Activated T-helper 17 cell treated with anti-CD3 and anti-CD28 coated beads, Interleukin-2, amount 50 U/mL, for 72 hours (primary cell): ENCODE measurements around the gene CPS1. TPM values are rescaled to one million over a fixed set of nuclear protein-coding genes. Genes with fewer than 3 reads are reported as not detected.

ENCODE experiments used
- ATAC-seq: fragments of 150-1000 bp; cut with Tn5 transposase; replicated peaks from 2 replicates; pipeline ENCODE4 v1.10.0; 2021; ENCODE audit warnings: mild to moderate bottlenecking, moderate library complexity
- H3K27ac Mint-ChIP-seq: one replicate; pipeline ENCODE4 v1.8.0; 2022; ENCODE audit warnings: mixed read lengths
- H3K27me3 Mint-ChIP-seq: one replicate; pipeline ENCODE4 v1.8.0; 2022; ENCODE audit warnings: mixed read lengths
- H3K36me3 Mint-ChIP-seq: one replicate; pipeline ENCODE4 v1.8.0; 2022; ENCODE audit warnings: low read depth, mild to moderate bottlenecking, mixed read lengths
- H3K4me1 Mint-ChIP-seq: one replicate; pipeline ENCODE4 v1.8.0; 2022; ENCODE audit warnings: mixed read lengths
- H3K4me3 Mint-ChIP-seq: one replicate; pipeline ENCODE4 v1.8.0; 2022; ENCODE audit warnings: mild to moderate bottlenecking, mixed read lengths
- H3K9me3 Mint-ChIP-seq: one replicate; pipeline ENCODE4 v1.8.0; 2022; ENCODE audit warnings: mixed read lengths
- total RNA-seq, 2 donors: library from RNA; stranded (reverse); gene quantifications; one replicate each; pipeline ENCODE4 v1.2.3, GENCODE V29; 2022

CPS1 gene
- total RNA-seq, 2 donors from 2014 or later: 0.76 to 1.3 TPM

DNA sequence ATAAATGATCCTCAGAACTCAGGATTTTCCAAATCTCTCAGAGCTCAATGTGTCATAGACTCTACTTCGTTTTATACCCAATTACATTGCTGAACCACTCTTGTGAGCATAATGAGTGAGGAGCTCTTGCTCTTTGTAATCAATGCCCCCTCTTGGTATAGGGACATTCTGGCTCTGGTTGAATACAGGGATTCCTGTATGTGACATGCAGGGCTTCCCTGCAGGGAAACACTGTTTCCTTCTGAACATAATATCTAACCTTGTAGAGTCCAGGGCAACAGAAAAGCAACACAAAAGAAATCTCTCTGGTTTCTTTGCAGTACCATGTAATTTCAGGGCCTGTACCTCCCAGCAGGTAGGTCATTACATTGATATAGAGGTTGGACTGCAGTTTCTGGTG is 101.5 kb downstream of the CPS1 start:
- no peak overlapping the region for H3K4me3 Mint-ChIP-seq

DNA sequence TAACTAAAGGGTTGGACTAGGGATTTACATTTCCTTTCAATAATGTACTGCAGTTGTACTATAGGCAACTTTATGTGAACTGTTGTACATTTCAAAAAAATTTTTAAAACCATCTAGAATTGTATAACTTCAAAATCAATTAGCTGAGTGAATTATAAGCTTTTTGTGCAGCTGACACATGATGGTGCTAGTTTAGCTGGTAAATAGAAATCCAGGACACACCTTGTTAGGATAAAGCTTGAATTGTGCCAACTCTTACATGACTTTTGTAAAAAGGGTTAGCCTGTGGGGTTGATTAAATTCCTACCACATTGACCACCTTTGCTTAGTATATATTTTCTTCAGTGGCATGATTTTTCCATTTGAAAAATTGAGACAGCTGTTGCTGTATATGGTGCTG is 104.4 kb downstream of the CPS1 start:
- no peak overlapping the region for H3K4me3 Mint-ChIP-seq
- H3K27ac Mint-ChIP-seq: no peak overlapping the region
- H3K9me3 Mint-ChIP-seq: peaks cover 7% of the 10 kb centered on the region
- ATAC-seq: no peak
- no peaks in the 10 kb centered on the region for H3K4me1 Mint-ChIP-seq
- H3K36me3 Mint-ChIP-seq: no peaks in the 10 kb centered on the region
- H3K27me3 Mint-ChIP-seq: no peaks in the 10 kb centered on the region

More for the DNA sequence above, 101.5 kb downstream of the CPS1 start:
- H3K9me3 Mint-ChIP-seq: peaks cover 7% of the 10 kb centered on the region
- H3K27me3 Mint-ChIP-seq: no peaks in the 10 kb centered on the region
- no peaks in the 10 kb centered on the region for H3K36me3 Mint-ChIP-seq
- H3K27ac Mint-ChIP-seq: no peak overlapping the region
- no peaks in the 10 kb centered on the region for H3K4me1 Mint-ChIP-seq
- ATAC-seq: no peak

DNA sequence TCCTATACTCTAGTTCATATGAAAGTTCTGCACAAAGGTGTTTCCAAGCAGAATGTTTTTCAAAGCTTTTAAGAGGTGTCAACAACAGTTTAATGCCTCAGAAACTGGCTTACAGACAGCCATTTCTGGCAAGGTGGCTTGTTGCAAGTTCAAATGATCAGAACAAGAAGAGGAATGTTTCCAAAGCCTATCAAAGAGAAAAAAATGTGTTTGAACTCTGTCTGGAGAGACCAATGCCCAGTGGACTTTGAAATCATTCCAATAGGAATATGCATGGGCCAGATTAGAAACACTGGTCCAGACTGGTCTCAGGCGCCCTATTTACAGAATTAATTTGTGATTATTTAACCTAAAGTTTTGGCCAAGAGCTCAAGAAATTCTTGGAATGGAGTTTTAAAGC is 106.2 kb downstream of the CPS1 start:
- H3K27me3 Mint-ChIP-seq: no peaks in the 10 kb centered on the region
- H3K9me3 Mint-ChIP-seq: peaks cover 7% of the 10 kb centered on the region
- ATAC-seq: no peak
- no peak overlapping the region for H3K4me3 Mint-ChIP-seq
- H3K36me3 Mint-ChIP-seq: no peaks in the 10 kb centered on the region
- no peak overlapping the region for H3K27ac Mint-ChIP-seq
- no peaks in the 10 kb centered on the region for H3K4me1 Mint-ChIP-seq

DNA sequence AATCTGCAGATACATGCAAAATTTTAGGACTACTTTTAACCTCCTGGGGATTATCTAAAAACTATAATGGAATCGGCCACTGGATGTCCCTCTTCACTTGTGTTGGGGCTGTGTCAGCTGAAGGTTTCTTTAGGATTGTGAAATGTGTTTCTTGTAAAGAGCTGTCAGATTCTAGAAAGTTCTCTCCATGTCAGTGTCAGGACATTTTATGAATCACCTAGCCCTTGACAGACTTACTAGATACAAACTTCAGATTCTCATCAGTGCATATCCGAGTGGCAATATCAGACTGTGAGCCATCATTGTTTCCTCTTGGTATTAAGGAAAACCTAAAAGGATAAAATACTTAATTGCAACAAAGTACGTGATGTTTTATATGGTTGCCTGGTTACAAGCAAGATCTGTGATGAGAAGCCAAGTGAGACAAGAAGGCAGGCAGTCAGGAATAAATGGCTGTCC is 107.3 kb downstream of the CPS1 start:
- Mint-ChIP-seq H3K4me3 (no peak overlapping the region), H3K36me3 (no peaks in the 10 kb centered on the region), H3K27me3 (peaks cover 4% of the 10 kb centered on the region), H3K4me1 (no peaks in the 10 kb centered on the region), H3K27ac (no peak overlapping the region), H3K9me3 (peaks cover 10% of the 10 kb centered on the region)
- no peak for ATAC-seq

GRCh38 chr2:210667711-210668110 is 111.3 kb downstream of the CPS1 start:
- no peak overlapping the region for H3K4me3 Mint-ChIP-seq
- ATAC-seq: no peak
- H3K4me1 Mint-ChIP-seq: no peaks in the 10 kb centered on the region
- H3K27ac Mint-ChIP-seq: no peak overlapping the region
- H3K9me3 Mint-ChIP-seq: peaks cover 3% of the 10 kb centered on the region
- H3K27me3 Mint-ChIP-seq: peaks cover 5% of the 10 kb centered on the region
- H3K36me3 Mint-ChIP-seq: no peaks in the 10 kb centered on the region

GRCh38 chr2:210671065-210671464 is 114.7 kb downstream of the CPS1 start:
- Mint-ChIP-seq H3K27me3 (peaks cover 5% of the 10 kb centered on the region), H3K36me3 (no peaks in the 10 kb centered on the region), H3K4me1 (no peaks in the 10 kb centered on the region), H3K9me3 (peaks cover 3% of the 10 kb centered on the region), H3K27ac (no peak overlapping the region), H3K4me3 (no peak overlapping the region)
- no peak for ATAC-seq

GRCh38 chr2:210673117-210673516 is 116.7 kb downstream of the CPS1 start:
- Mint-ChIP-seq H3K4me3 (no peak overlapping the region), H3K9me3 (peaks cover 3% of the 10 kb centered on the region), H3K27me3 (peaks cover 5% of the 10 kb centered on the region), H3K4me1 (no peaks in the 10 kb centered on the region), H3K27ac (no peak overlapping the region), H3K36me3 (no peaks in the 10 kb centered on the region)
- no peak for ATAC-seq

- H3K9me3 Mint-ChIP-seq: no peaks in the 10 kb centered on the region
- H3K27ac Mint-ChIP-seq: no peak overlapping the region
- no peak for ATAC-seq
- no peaks in the 10 kb centered on the region for H3K4me1 Mint-ChIP-seq
- no peaks in the 10 kb centered on the region for H3K27me3 Mint-ChIP-seq
- H3K36me3 Mint-ChIP-seq: no peaks in the 10 kb centered on the region
- H3K4me3 Mint-ChIP-seq: no peak overlapping the region
These were observed 119.7 kb downstream of the CPS1 start for GRCh38 chr2:210676067-210676466.

GRCh38 chr2:210681491-210681890 is 125.1 kb downstream of the CPS1 start:
- H3K9me3 Mint-ChIP-seq: no peaks in the 10 kb centered on the region
- no peaks in the 10 kb centered on the region for H3K27me3 Mint-ChIP-seq
- H3K27ac Mint-ChIP-seq: no peak overlapping the region
- H3K4me1 Mint-ChIP-seq: no peaks in the 10 kb centered on the region
- no peak for ATAC-seq
- no peaks in the 10 kb centered on the region for H3K36me3 Mint-ChIP-seq
- H3K4me3 Mint-ChIP-seq: no peak overlapping the region

GRCh38 chr2:210686401-210686800 is 130.0 kb downstream of the CPS1 start:
- no peak for ATAC-seq
- no peaks in the 10 kb centered on the region for H3K36me3 Mint-ChIP-seq
- H3K27ac Mint-ChIP-seq: no peak overlapping the region
- H3K9me3 Mint-ChIP-seq: no peaks in the 10 kb centered on the region
- H3K4me1 Mint-ChIP-seq: no peaks in the 10 kb centered on the region
- H3K4me3 Mint-ChIP-seq: no peak overlapping the region
- no peaks in the 10 kb centered on the region for H3K27me3 Mint-ChIP-seq

- no peaks in the 10 kb centered on the region for H3K9me3 Mint-ChIP-seq
These were observed 131.5 kb downstream of the CPS1 start for GRCh38 chr2:210687786-210688470.

DNA sequence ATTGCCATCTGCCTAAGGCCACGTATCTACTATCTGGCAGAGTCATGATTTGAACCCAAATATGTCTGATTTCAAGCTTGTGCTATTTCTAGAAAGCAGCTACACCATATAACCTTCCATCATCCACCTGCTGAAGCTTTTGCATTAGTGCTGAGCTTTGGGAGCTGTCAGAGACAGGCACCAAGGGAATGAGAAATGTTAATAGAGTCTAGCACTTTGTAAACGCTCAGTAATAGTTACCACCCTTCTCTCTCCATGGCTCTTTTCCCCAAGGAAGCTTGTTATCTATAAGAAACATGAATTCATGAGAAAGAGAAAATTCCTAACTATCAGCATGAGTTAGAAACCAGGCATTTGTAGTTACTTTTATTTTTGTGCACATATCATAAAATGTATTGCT is 151.5 kb downstream of the CPS1 start:
- Mint-ChIP-seq H3K4me3 (no peak overlapping the region), H3K9me3 (no peaks in the 10 kb centered on the region), H3K36me3 (no peaks in the 10 kb centered on the region), H3K27me3 (peaks cover under 1% of the 10 kb centered on the region), H3K4me1 (no peaks in the 10 kb centered on the region), H3K27ac (no peak overlapping the region)
- no peak for ATAC-seq

More at GRCh38 chr2:210687786-210688470, 131.5 kb downstream of the CPS1 start:
- no peak overlapping the region for H3K4me3 Mint-ChIP-seq
- no peaks in the 10 kb centered on the region for H3K4me1 Mint-ChIP-seq
- no peaks in the 10 kb centered on the region for H3K36me3 Mint-ChIP-seq
- ATAC-seq: no peak
- H3K27me3 Mint-ChIP-seq: no peaks in the 10 kb centered on the region
- H3K27ac Mint-ChIP-seq: no peak overlapping the region

GRCh38 chr2:210713122-210713521 is 156.7 kb downstream of the CPS1 start:
- no peak for ATAC-seq
- H3K27me3 Mint-ChIP-seq: peaks cover 3% of the 10 kb centered on the region
- no peak overlapping the region for H3K27ac Mint-ChIP-seq
- H3K9me3 Mint-ChIP-seq: no peaks in the 10 kb centered on the region
- no peaks in the 10 kb centered on the region for H3K4me1 Mint-ChIP-seq
- H3K4me3 Mint-ChIP-seq: no peak overlapping the region
- H3K36me3 Mint-ChIP-seq: no peaks in the 10 kb centered on the region

DNA sequence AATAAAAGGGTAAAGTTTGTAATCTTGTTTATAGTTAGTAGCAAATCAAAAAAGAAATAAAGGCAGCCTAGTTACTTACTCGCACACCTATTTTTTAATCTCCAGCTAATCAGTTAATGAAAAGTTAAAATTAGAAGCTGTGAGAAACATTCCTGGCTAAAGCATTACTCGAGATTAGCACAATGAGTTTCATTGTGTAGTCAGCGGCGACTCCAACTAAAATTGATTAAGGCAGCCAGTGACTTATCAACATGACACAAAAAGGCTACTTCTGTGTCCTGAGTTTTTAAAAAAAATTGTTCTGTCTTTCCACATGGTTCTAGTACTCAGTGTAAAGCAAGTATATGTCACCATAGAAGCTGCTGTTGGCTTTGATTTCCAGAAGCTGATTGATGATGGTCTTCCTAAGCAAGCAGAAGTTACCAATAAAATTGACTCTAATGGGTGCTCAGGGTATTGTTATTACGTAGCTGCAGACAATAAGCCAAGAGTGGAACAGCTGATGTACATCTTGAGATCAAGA is 159.2 kb downstream of the CPS1 start:
- no peaks in the 10 kb centered on the region for H3K36me3 Mint-ChIP-seq
- no peak overlapping the region for H3K27ac Mint-ChIP-seq
- H3K4me3 Mint-ChIP-seq: no peak overlapping the region
- no peaks in the 10 kb centered on the region for H3K4me1 Mint-ChIP-seq
- H3K9me3 Mint-ChIP-seq: no peaks in the 10 kb centered on the region
- no peak for ATAC-seq
- peaks cover 7% of the 10 kb centered on the region for H3K27me3 Mint-ChIP-seq

- H3K4me1 Mint-ChIP-seq: no peaks in the 10 kb centered on the region
- ATAC-seq: no peak
- H3K36me3 Mint-ChIP-seq: no peaks in the 10 kb centered on the region
- H3K27me3 Mint-ChIP-seq: peaks cover 11% of the 10 kb centered on the region
- H3K27ac Mint-ChIP-seq: no peak overlapping the region
- no peak overlapping the region for H3K4me3 Mint-ChIP-seq
- H3K9me3 Mint-ChIP-seq: no peaks in the 10 kb centered on the region
These were observed 162.1 kb downstream of the CPS1 start for GRCh38 chr2:210718503-210718902.
